Measurements from ENCODE around the gene YBX1.

YBX1 gene

GRCh38 chr1:42686418-42686817 is 4.2 kb downstream of the YBX1 start:
- TF ChIP-seq GABPA (IDR thresholded peaks at IDR 0.05; ENCODE audit: low read depth) (no peak), SPI1 (IDR thresholded peaks at IDR 0.05; ENCODE audit: borderline replicate concordance, low read depth) (no peak), CTCF (IDR thresholded peaks at IDR 0.05; ENCODE audit: insufficient read depth, low read length) (no peak), POLR2AphosphoS5 (IDR thresholded peaks at IDR 0.05; ENCODE audit: low read depth) (no peak), REST (IDR thresholded peaks at IDR 0.05; ENCODE audit: insufficient replicate concordance, low read depth) (no peak)
- H3K27me3 ChIP-seq (ENCODE audit: insufficient read depth, poor library complexity, severe bottlenecking): no peaks in the 10 kb centered on the region
- H3K27ac ChIP-seq (replicated peaks): no peak overlapping the region
- no peak for DNase-seq (ENCODE audit: low read depth in 1 of 2, low spot score in 1 of 2)
- peak overlapping the region; percentile 21 for H3K4me3 ChIP-seq (replicated peaks; ENCODE audit: insufficient read depth, low read length)

GRCh38 chr1:42689912-42690311 is 7.7 kb downstream of the YBX1 start:
- TF ChIP-seq CTCF (IDR thresholded peaks at IDR 0.05; ENCODE audit: insufficient read depth, low read length) (no peak), GABPA (IDR thresholded peaks at IDR 0.05; ENCODE audit: low read depth) (no peak), REST (IDR thresholded peaks at IDR 0.05; ENCODE audit: insufficient replicate concordance, low read depth) (no peak), SPI1 (IDR thresholded peaks at IDR 0.05; ENCODE audit: borderline replicate concordance, low read depth) (no peak), POLR2AphosphoS5 (IDR thresholded peaks at IDR 0.05; ENCODE audit: low read depth) (no peak)

GRCh38 chr1:42690477-42691156 is 8.4 kb downstream of the YBX1 start:
- no peak overlapping the region for H3K27ac ChIP-seq (replicated peaks)
- TF ChIP-seq CTCF (IDR thresholded peaks at IDR 0.05; ENCODE audit: insufficient read depth, low read length) (no peak), REST (IDR thresholded peaks at IDR 0.05; ENCODE audit: insufficient replicate concordance, low read depth) (no peak), SPI1 (IDR thresholded peaks at IDR 0.05; ENCODE audit: borderline replicate concordance, low read depth) (no peak), GABPA (IDR thresholded peaks at IDR 0.05; ENCODE audit: low read depth) (no peak), POLR2AphosphoS5 (IDR thresholded peaks at IDR 0.05; ENCODE audit: low read depth) (no peak)
- no peak overlapping the region for H3K4me3 ChIP-seq (replicated peaks; ENCODE audit: insufficient read depth, low read length)
- peak in 1 of 2 experiments; percentile 31 for DNase-seq (ENCODE audit: low read depth in 1 of 2, low spot score in 1 of 2)
- no peaks in the 10 kb centered on the region for H3K27me3 ChIP-seq (ENCODE audit: insufficient read depth, poor library complexity, severe bottlenecking)

More at GRCh38 chr1:42689912-42690311, 7.7 kb downstream of the YBX1 start:
- DNase-seq (ENCODE audit: low read depth in 1 of 2, low spot score in 1 of 2): peak in 1 of 2 experiments; percentile 35
- Histone ChIP-seq H3K4me3 (replicated peaks; ENCODE audit: insufficient read depth, low read length) (no peak overlapping the region), H3K27me3 (ENCODE audit: insufficient read depth, poor library complexity, severe bottlenecking) (no peaks in the 10 kb centered on the region), H3K27ac (replicated peaks) (no peak overlapping the region)

All from HL-60 (cell line).